ENCODE measurements around the gene WDR27. TPM values are rescaled to one million over a fixed set of nuclear protein-coding genes. Genes with fewer than 3 reads are reported as not detected.

The WDR27 gene
- total RNA-seq, 2 experiments from 2014 or later: 77.2 to 108 TPM

DNA sequence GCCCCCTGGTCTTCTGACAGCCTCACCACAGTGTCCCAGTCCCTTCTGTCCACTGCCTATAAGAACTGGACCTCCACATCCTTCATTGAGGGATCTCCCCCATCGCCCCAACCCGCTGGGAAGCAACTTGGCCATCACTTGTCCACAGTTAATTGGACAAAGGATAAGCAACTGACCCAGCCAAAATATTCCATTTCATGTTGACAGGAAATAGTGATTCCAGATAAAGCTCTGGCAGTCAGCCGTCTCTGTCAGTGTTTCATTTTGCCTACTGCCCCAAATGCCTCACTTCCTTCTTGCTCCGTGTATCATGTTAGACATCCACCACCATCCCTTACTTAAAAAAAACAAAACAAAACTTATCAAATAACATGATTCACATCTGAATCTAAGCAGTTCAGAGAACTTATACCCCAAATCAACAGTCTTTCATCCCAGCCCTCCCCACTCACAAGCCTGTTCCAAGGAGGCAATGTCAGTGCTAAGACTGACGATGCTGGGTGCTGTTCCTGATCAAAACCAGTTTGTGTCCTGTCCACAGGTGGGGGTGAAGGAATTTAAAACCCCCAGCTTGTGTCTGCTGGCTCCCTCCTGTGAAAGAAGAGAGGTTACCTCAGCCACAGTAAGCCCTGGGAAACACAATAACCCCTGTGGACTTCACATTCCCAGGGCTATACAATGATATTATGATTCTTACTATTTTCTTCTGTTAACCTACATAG lies 162.5 kb downstream of the WDR27 start:
- Histone ChIP-seq H3K4me2 (ENCODE audit: low read length) (no peak overlapping the region), H3K9me2 (ENCODE audit: insufficient read depth, low read length) (no peaks in the 10 kb centered on the region), H3K36me3 (ENCODE audit: insufficient read depth, low read length) (no peaks in the 10 kb centered on the region), H3K79me2 (ENCODE audit: insufficient read depth, low read depth, low read length) (no peaks in the 10 kb centered on the region), H3K9me3 (ENCODE audit: low read length) (no peaks in the 10 kb centered on the region), H3K27ac (ENCODE audit: low read depth, low read length, poor library complexity, severe bottlenecking) (no peak overlapping the region), H3K4me3 (ENCODE audit: low read depth, low read length, poor library complexity, severe bottlenecking) (no peak overlapping the region), H2AFZ (ENCODE audit: low read length) (no peak overlapping the region), H3K4me1 (ENCODE audit: insufficient read depth, low read length, poor library complexity, severe bottlenecking) (no peaks in the 10 kb centered on the region), H4K20me1 (ENCODE audit: insufficient read depth, low read length) (no peaks in the 10 kb centered on the region)
- TF ChIP-seq CTCF (conservative IDR thresholded peaks at IDR 0.05; ENCODE audit: low read length) (no peak), EZH2phosphoT487 (IDR thresholded peaks at IDR 0.05; ENCODE audit: borderline replicate concordance, low read depth, low read length) (no peak)
- ChIA-PET POLR2A (interaction anchor here (0.6 kb wide), 1 partner anchor 9 kb away, joined by 4 read pairs; no protein-coding TSS in a partner anchor), CTCF (ENCODE audit: unreplicated experiment) (no interaction called here)
- intact Hi-C loops (cut with micrococcal nuclease; ENCODE audit: unreplicated experiment): no loop called here
- no peak for DNase-seq (ENCODE audit: low spot score)
- no TSS peak for BruUV-seq (replicated peaks)

DNA sequence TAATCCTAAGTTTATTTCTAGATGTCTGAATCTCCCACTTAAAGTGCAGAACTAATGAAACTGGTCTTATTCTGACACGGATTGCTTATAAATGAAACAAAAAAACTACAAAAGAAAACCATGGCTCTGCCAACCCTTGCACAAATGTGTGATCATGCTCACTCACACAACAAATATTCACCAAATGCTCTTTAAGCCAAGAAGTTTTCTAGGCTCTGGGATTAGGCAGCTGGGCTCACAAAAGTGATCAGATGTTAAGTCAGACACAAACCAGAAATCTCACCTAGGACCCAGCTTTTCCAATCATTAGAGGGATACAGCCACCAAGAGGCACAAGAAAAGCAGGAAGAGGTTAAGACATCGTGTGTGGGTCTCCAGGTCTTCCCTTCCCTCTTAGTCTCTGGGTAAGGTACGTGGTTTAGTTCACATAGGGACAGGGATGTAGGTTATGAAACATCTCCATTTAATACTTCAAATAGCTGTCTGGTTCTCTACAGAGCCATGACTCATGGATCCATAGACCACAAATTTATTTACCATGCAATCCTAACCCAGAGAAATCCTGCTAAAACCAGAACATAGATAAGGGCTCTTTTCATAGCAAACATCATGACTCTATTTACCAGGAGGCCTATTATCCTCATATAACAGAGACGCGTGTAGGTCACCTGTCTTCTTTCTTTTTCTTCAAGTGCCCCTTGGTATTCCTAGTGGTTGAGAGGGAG lies 165.2 kb downstream of the WDR27 start:
- H3K4me3 ChIP-seq (ENCODE audit: low read depth, low read length, poor library complexity, severe bottlenecking): no peak overlapping the region
- DNase-seq (ENCODE audit: low spot score): no peak
- H3K4me1 ChIP-seq (ENCODE audit: insufficient read depth, low read length, poor library complexity, severe bottlenecking): no peaks in the 10 kb centered on the region
- no peaks in the 10 kb centered on the region for H3K79me2 ChIP-seq (ENCODE audit: insufficient read depth, low read depth, low read length)
- no peaks in the 10 kb centered on the region for H3K9me2 ChIP-seq (ENCODE audit: insufficient read depth, low read length)
- TF ChIP-seq EZH2phosphoT487 (IDR thresholded peaks at IDR 0.05; ENCODE audit: borderline replicate concordance, low read depth, low read length) (no peak), CTCF (conservative IDR thresholded peaks at IDR 0.05; ENCODE audit: low read length) (no peak)
- H3K36me3 ChIP-seq (ENCODE audit: insufficient read depth, low read length): no peaks in the 10 kb centered on the region
- no peaks in the 10 kb centered on the region for H4K20me1 ChIP-seq (ENCODE audit: insufficient read depth, low read length)
- intact Hi-C loops (cut with micrococcal nuclease; ENCODE audit: unreplicated experiment): no loop called here
- ChIA-PET POLR2A (no interaction called here), CTCF (ENCODE audit: unreplicated experiment) (no interaction called here)
- no peak overlapping the region for H2AFZ ChIP-seq (ENCODE audit: low read length)
- BruUV-seq (replicated peaks): no TSS peak
- H3K4me2 ChIP-seq (ENCODE audit: low read length): no peak overlapping the region
- no peak overlapping the region for H3K27ac ChIP-seq (ENCODE audit: low read depth, low read length, poor library complexity, severe bottlenecking)
- H3K9me3 ChIP-seq (ENCODE audit: low read length): no peaks in the 10 kb centered on the region

- ChIA-PET CTCF (ENCODE audit: unreplicated experiment) (no interaction called here), POLR2A (no interaction called here)
- H3K9me3 ChIP-seq (ENCODE audit: low read length): no peaks in the 10 kb centered on the region
- no peaks in the 10 kb centered on the region for H3K36me3 ChIP-seq (ENCODE audit: insufficient read depth, low read length)
- no peak overlapping the region for H3K27ac ChIP-seq (ENCODE audit: low read depth, low read length, poor library complexity, severe bottlenecking)
- no peaks in the 10 kb centered on the region for H3K9me2 ChIP-seq (ENCODE audit: insufficient read depth, low read length)
- intact Hi-C loops (cut with micrococcal nuclease; ENCODE audit: unreplicated experiment): no loop called here
- H3K4me3 ChIP-seq (ENCODE audit: low read depth, low read length, poor library complexity, severe bottlenecking): no peak overlapping the region
- DNase-seq (ENCODE audit: low spot score): no peak
- no peaks in the 10 kb centered on the region for H3K79me2 ChIP-seq (ENCODE audit: insufficient read depth, low read depth, low read length)
- H3K4me1 ChIP-seq (ENCODE audit: insufficient read depth, low read length, poor library complexity, severe bottlenecking): no peaks in the 10 kb centered on the region
- H2AFZ ChIP-seq (ENCODE audit: low read length): no peak overlapping the region
- TF ChIP-seq CTCF (conservative IDR thresholded peaks at IDR 0.05; ENCODE audit: low read length): no peak
- no peaks in the 10 kb centered on the region for H4K20me1 ChIP-seq (ENCODE audit: insufficient read depth, low read length)
- BruUV-seq (replicated peaks): no TSS peak
- no peak overlapping the region for H3K4me2 ChIP-seq (ENCODE audit: low read length)
These were observed 167.8 kb downstream of the WDR27 start for GRCh38 chr6:169534039-169534421.
